BLaER1 (cell line): ENCODE data around the gene MSI2.

ENCODE experiments used
- H3K27ac ChIP-seq: shearing (Covaris generic); formaldehyde crosslinking; 2 replicates; pipeline ENCODE4 v1.8.1; 2022
- H3K27me3 ChIP-seq: shearing (Covaris generic); formaldehyde crosslinking; 2 replicates; pipeline ENCODE4 v1.8.1; 2022
- H3K36me3 ChIP-seq: shearing (Covaris generic); formaldehyde crosslinking; 2 replicates; pipeline ENCODE4 v1.8.1; 2022
- H3K4me1 ChIP-seq: shearing (Covaris generic); formaldehyde crosslinking; 2 replicates; pipeline ENCODE4 v1.8.1; 2022
- H3K4me2 ChIP-seq: shearing (Covaris generic); formaldehyde crosslinking; 2 replicates; pipeline ENCODE4 v1.8.1; 2022
- H3K4me3 ChIP-seq: shearing (Covaris generic); formaldehyde crosslinking; 2 replicates; pipeline ENCODE4 v1.8.1; 2022
- H3K9ac ChIP-seq: shearing (Covaris generic); formaldehyde crosslinking; 2 replicates; pipeline ENCODE4 v1.8.1; 2022
- H3K9me3 ChIP-seq: shearing (Covaris generic); formaldehyde crosslinking; 2 replicates; pipeline ENCODE4 v1.8.1; 2022
- H4K20me1 ChIP-seq: shearing (Covaris generic); formaldehyde crosslinking; 2 replicates; pipeline ENCODE4 v1.8.1; 2022
- Cebpa-rat ChIP-seq: shearing (Covaris generic); IDR thresholded peaks from 2 replicates; pipeline ENCODE4 v1.8.1; 2022

MSI2 gene

GRCh38 chr17:57552114-57552624, 295.8 kb downstream of the MSI2 start:
- Histone ChIP-seq H3K4me2 (peak overlapping the region; percentile 97), H3K4me1 (peaks cover 86% of the 10 kb centered on the region), H3K36me3 (peaks cover 8% of the 10 kb centered on the region), H3K27me3 (no peaks in the 10 kb centered on the region), H3K9me3 (no peaks in the 10 kb centered on the region), H3K9ac (peak overlapping the region; percentile 90), H3K27ac (peak overlapping the region; percentile 97), H4K20me1 (no peaks in the 10 kb centered on the region), H3K4me3 (peak overlapping the region; percentile 75)
- no peak for TF ChIP-seq Cebpa-rat

- H3K27ac ChIP-seq = peak overlapping the region; percentile 97
- peak overlapping the region; percentile 97 for H3K4me2 ChIP-seq
- peak overlapping the region; percentile 90 for H3K9ac ChIP-seq
- peaks cover 86% of the 10 kb centered on the region for H3K4me1 ChIP-seq
- H3K36me3 ChIP-seq = peaks cover 9% of the 10 kb centered on the region
- no peaks in the 10 kb centered on the region for H4K20me1 ChIP-seq
- H3K9me3 ChIP-seq = no peaks in the 10 kb centered on the region
- no peaks in the 10 kb centered on the region for H3K27me3 ChIP-seq
- H3K4me3 ChIP-seq = peak overlapping the region; percentile 57
- no peak for TF ChIP-seq Cebpa-rat
These were observed 297.2 kb downstream of the MSI2 start for GRCh38 chr17:57553526-57553925.

- Histone ChIP-seq H3K4me2 (peak overlapping the region; percentile 97), H3K27ac (peak overlapping the region; percentile 97), H3K4me1 (peaks cover 88% of the 10 kb centered on the region), H3K36me3 (peaks cover 13% of the 10 kb centered on the region), H4K20me1 (no peaks in the 10 kb centered on the region), H3K4me3 (peak overlapping the region; percentile 57), H3K27me3 (no peaks in the 10 kb centered on the region), H3K9me3 (no peaks in the 10 kb centered on the region), H3K9ac (peak overlapping the region; percentile 90)
- TF ChIP-seq Cebpa-rat = no peak
These were observed 297.9 kb downstream of the MSI2 start for GRCh38 chr17:57553991-57554825.

GRCh38 chr17:57554826-57555635, 298.7 kb downstream of the MSI2 start:
- H3K27me3 ChIP-seq = no peaks in the 10 kb centered on the region
- no peaks in the 10 kb centered on the region for H4K20me1 ChIP-seq
- peak overlapping the region; percentile 57 for H3K4me3 ChIP-seq
- peaks cover 21% of the 10 kb centered on the region for H3K36me3 ChIP-seq
- no peak for TF ChIP-seq Cebpa-rat
- H3K4me2 ChIP-seq = peak overlapping the region; percentile 97
- H3K27ac ChIP-seq = peak overlapping the region; percentile 97
- H3K9me3 ChIP-seq = no peaks in the 10 kb centered on the region
- peak overlapping the region; percentile 90 for H3K9ac ChIP-seq
- H3K4me1 ChIP-seq = peaks cover 88% of the 10 kb centered on the region

- Histone ChIP-seq H3K4me2 (peak overlapping the region; percentile 97), H4K20me1 (no peaks in the 10 kb centered on the region), H3K27me3 (no peaks in the 10 kb centered on the region), H3K36me3 (peaks cover 26% of the 10 kb centered on the region), H3K9ac (peak overlapping the region; percentile 90), H3K9me3 (no peaks in the 10 kb centered on the region), H3K4me1 (peaks cover 88% of the 10 kb centered on the region), H3K27ac (peak overlapping the region; percentile 97), H3K4me3 (peak overlapping the region; percentile 57)
- no peak for TF ChIP-seq Cebpa-rat
These were observed 299.4 kb downstream of the MSI2 start for GRCh38 chr17:57555636-57556175.

- Histone ChIP-seq H3K4me3 (no peak overlapping the region), H3K4me2 (peak overlapping the region; percentile 97), H4K20me1 (no peaks in the 10 kb centered on the region), H3K27ac (peak overlapping the region; percentile 97), H3K4me1 (peaks cover 94% of the 10 kb centered on the region), H3K9ac (peak overlapping the region; percentile 90), H3K27me3 (no peaks in the 10 kb centered on the region), H3K36me3 (peaks cover 29% of the 10 kb centered on the region), H3K9me3 (no peaks in the 10 kb centered on the region)
- no peak for TF ChIP-seq Cebpa-rat
These were observed 300.0 kb downstream of the MSI2 start for GRCh38 chr17:57556320-57556719.

GRCh38 chr17:57556977-57557376, 300.7 kb downstream of the MSI2 start:
- H3K36me3 ChIP-seq = peaks cover 35% of the 10 kb centered on the region
- H3K9me3 ChIP-seq = no peaks in the 10 kb centered on the region
- TF ChIP-seq Cebpa-rat = no peak
- H3K27me3 ChIP-seq = no peaks in the 10 kb centered on the region
- peak overlapping the region; percentile 43 for H3K4me3 ChIP-seq
- H3K4me1 ChIP-seq = peaks cover 96% of the 10 kb centered on the region
- H3K27ac ChIP-seq = peak overlapping the region; percentile 97
- peak overlapping the region; percentile 97 for H3K4me2 ChIP-seq
- no peaks in the 10 kb centered on the region for H4K20me1 ChIP-seq
- peak overlapping the region; percentile 90 for H3K9ac ChIP-seq

GRCh38 chr17:57557416-57557815, 301.1 kb downstream of the MSI2 start:
- peaks cover 100% of the 10 kb centered on the region for H3K4me1 ChIP-seq
- H3K9ac ChIP-seq = peak overlapping the region; percentile 90
- no peaks in the 10 kb centered on the region for H3K27me3 ChIP-seq
- H3K9me3 ChIP-seq = no peaks in the 10 kb centered on the region
- peak overlapping the region; percentile 97 for H3K4me2 ChIP-seq
- H4K20me1 ChIP-seq = no peaks in the 10 kb centered on the region
- no peak for TF ChIP-seq Cebpa-rat
- H3K27ac ChIP-seq = peak overlapping the region; percentile 97
- peaks cover 39% of the 10 kb centered on the region for H3K36me3 ChIP-seq
- peak overlapping the region; percentile 43 for H3K4me3 ChIP-seq

GRCh38 chr17:57557834-57558681, 301.7 kb downstream of the MSI2 start:
- no peaks in the 10 kb centered on the region for H3K27me3 ChIP-seq
- H3K4me2 ChIP-seq = peak overlapping the region; percentile 97
- H3K4me1 ChIP-seq = peaks cover 100% of the 10 kb centered on the region
- peak overlapping the region; percentile 90 for H3K9ac ChIP-seq
- peaks cover 46% of the 10 kb centered on the region for H3K36me3 ChIP-seq
- no peak for TF ChIP-seq Cebpa-rat
- no peaks in the 10 kb centered on the region for H3K9me3 ChIP-seq
- H3K4me3 ChIP-seq = peak overlapping the region; percentile 43
- peak overlapping the region; percentile 97 for H3K27ac ChIP-seq
- no peaks in the 10 kb centered on the region for H4K20me1 ChIP-seq
